IPS-NIHi11 (cell line): ENCODE data around the gene PRKAR1B.

Experiments
- DNase-seq: peaks from one replicate; pipeline ENCODE4 v3.0.0; 2012; ENCODE audit warnings: mixed read lengths, low spot score

The PRKAR1B gene

DNA sequence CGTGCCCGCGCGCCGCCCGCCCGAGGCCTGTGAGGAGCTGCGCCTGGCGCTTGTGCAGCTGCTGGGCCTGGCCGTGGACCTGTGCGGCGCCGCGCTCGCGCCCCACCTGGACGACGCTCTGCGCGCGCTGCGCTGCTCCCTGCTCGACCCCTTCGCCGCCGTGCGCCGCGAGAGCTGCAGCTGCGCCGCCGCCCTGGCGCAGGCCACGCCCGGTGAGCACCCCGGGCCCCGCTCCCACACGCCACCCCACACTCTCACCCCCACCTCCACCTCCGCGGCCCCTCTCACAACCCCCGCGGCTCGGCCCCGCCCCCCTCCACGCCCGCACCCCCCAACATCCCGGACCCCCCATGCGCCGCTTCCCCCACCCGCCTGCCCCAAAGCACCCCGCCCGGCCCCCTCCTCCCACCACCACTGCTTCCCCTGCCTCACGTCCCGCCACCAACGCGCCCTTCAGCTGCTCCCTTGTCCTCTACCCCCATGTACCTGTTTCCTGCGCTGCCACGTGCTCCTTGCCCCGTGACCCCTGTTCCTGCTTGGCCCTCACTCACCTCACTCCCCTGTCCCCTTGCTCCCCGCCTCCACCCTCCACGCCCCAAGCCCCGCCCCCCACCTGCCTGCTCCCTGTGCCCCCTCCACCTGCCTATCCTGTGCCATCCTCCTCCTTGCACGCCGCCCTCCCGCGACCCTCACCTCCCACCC is at the start of gene PRKAR1B:
Gene PRKAR1B (minus strand): TSS at position 178 of the 702 bp plus-strand sequence. CDS start 15,776 bp downstream, outside the sequence.
- peak; percentile 84 for DNase-seq

DNA sequence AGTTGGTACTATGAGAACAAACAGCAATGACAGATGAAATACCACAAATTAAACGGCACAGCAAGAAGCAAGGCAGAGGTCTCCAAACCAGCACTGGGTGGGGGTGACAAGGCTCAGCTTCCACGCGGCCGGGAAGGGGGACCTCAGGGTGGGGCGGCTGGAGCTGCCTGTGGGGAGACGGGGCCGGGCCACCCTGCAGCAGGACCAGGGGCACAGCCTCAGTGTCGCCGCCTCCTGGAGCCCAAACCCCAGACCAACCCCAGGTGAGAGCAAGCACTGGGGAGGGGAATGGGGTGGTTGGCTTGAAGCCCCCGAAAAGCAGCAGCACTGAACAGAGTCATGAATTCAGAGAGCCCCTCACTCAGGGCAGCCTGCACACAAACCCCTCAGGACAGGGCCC is 49.3 kb upstream of the PRKAR1B start:
- DNase-seq, result no peak

DNA sequence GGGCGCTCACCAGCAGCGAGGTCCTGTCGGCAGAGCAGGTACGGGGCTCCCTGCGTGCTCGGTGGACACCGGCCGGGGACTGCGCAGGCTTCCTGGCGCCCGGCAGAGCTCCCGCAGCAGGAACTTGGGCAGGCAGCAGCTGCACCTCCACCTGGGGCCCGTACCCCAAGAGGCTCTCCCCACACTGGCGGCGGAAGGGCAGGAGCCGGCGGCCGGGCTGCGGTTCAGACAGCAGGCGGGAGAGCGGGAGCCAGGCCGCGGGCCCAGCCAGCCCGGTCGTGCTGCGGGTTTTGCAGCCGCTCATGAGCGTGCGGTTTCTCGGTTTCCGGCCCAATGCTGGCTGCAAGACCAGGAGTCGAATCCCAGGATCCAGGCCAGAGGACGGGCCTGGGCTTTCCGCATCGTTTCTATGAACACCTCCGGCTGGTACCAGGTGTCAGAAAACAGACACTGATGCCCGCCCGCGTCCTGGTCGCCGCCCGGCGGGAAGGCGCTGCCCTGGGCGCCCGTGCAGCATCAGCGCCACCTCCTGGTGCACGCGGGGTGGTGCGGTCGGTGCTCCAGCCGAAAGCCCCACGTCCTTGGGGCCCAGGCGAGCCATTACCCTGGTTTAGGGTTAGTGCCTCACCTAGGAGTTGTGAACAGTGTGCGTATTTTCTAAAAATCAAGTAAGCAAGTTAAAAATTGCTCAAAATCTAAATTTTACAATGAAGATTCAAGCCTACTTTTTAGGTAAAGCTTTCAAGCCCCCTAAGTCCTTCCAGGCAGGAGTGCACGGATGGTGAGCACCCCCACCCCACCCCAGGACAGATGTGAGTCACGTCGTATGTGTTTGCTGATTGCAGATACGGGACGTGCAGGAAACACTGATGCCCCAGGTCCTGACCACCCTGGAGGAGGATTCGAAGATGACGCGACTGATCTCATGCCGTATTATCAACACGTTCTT is 47.4 kb upstream of the PRKAR1B start:
- DNase-seq, result peak; percentile 93

DNA sequence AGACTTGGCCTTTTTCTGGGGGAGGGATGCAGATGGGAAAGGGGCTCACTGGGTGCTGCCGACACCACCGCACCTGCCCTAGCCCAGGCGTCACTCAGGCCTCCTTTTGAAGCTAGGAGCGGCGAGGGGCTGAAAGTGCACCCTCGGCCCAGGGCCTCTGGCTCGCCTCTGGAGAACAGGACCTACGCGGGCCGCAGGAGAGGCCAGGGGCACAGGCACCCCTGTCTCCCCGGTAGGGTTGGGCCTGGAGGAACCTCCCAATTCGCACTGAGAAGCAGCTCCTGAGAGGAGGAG is 46.5 kb upstream of the PRKAR1B start:
- no peak for DNase-seq

DNA sequence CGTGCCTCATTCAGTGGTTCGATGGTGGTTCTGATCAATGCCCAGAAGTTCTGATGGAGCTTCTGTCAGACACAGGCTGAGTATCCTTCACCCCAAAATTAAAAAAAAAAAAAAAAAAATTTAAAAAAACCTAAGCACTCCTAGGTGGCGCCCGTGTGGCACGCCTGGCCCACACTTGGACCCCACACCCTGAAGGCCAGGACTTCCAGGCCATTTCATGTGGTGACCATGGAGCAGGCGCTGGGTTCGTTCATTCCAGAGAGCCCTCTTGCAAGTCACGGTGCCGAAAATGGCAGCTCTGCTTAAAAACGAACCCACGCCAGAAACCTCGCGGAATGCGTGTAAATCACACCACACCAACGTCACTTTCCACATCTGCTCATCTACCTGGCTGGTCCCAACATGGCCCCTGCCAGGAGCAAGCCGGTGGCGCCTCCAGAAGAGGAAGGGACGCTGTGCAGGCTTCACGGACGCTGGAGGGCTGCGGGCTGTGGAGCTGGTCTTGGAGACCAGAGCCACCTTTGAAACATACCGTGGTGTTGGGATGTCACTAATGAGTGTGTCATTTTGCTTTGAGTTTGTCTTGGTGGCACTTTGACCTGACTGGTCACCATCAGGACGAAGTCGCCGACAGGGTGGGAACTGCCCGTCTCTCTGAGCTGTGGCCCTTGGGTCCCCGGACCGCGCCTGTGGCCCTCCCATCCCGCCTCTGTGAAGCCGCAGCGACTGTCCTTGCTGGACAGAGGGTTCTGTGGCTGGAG is 46.0 kb upstream of the PRKAR1B start:
- no peak for DNase-seq

DNA sequence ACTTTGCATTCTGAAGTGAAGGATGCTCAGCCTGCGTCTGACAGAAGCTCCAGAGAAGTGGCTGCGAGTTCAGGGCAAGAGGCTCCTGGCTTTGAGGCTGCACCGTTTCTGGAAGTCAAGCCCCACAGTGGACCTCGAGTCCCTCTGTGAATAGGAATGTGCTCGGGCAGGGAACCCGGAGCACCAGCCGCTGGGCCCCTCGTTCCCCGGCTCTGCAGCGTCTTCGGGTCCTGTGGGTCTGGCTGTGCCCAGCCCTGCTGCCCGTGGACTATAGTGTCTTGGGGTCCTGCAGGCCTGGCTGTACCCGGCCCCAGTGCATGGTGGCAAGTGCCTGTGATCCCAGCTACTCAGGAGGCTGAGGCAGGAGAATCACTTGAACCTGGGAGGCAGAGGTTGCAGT is 45.3 kb upstream of the PRKAR1B start:
- DNase-seq, result no peak

DNA sequence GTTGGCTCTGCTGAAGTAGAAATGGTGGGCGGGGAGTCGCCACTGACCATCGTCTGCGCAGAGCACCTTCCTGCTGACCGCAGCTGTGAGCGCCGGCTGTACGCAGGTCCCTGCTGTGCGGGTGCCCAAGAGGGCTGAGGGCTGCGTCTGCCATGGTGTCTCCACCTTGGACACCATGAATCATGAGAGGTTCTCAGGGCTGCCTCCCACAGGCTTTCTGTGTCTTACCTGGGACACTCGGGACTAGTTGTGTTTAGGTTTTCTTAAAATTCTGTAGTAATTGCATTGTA is 44.9 kb upstream of the PRKAR1B start:
- DNase-seq, result no peak

DNA sequence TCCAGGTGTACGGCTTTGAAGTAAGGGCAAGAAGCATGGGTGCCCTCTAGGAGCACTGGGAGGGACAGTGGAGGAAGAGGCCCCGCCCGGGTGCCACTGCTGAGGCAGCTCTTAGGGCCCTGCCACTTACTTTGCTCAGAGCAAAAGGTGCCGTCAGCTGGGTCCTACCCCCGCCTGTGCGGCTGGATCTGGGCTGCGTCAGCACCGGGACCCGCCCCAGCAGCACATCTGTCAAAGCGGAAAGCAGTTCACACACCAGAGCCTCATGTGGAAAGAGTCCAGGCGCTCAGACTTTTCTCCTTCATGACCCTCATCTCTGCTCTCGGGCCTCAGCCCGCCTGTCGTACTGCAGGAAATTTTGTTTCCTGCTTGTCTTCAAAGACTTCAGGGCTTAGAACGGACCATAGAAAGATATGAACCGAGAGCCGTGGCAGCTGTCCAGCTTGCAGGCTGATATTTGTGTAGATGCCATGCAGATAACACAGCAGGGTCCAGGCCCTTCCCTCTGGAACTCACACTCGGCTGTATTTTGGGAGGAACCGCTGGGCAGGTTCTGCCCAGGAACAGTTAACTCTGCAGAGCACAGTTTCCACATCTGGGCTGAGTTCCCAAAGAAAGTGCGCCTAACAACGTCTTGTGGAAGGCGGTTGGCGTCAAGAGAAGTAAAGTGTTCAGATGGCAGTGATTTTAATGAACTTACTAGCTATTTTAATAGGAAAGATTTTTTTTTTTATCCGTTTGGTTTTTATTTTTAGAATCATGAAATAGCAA is 44.3 kb upstream of the PRKAR1B start:
- DNase-seq, result no peak

DNA sequence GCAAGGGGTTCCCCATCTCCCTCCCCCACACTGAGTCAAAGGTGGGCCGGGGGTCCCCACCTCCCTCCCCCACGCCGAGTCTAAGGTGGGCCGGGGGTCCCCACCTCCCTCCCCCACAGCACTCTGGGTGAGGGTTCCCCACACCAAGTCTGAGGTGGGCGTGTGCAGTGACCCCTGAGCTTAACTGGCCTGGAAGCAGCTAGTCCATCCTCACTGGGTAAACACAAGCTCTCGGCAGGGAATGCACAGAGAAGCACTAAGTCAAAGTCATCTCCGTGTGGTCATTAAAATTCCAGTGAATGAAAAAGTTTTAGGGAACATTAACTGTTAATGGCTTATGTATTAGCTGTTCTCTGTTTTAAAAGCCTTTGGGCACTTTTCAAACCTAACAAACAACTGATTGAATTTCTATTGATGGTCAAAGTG is 43.7 kb upstream of the PRKAR1B start:
- DNase-seq, result no peak

DNA sequence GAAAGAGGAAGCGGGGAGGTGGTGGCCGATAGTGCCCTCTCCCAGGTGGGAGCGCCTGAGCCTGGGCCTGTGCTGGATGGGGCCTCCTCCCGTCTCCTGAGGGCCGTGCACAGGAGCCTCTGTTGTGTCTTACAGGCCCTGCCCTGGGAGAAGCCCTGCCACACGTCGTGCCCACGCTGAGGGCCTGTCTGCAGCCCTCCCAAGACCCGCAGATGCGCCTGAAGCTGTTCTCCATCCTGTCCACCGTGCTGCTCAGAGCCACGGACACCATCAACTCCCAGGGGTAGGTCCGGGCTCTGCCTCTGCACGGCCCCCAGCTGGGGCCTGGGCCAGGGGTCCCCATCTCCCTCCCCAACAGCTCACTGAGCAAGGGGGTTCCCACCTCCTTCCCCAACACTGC is 43.3 kb upstream of the PRKAR1B start:
- DNase-seq, result no peak

DNA sequence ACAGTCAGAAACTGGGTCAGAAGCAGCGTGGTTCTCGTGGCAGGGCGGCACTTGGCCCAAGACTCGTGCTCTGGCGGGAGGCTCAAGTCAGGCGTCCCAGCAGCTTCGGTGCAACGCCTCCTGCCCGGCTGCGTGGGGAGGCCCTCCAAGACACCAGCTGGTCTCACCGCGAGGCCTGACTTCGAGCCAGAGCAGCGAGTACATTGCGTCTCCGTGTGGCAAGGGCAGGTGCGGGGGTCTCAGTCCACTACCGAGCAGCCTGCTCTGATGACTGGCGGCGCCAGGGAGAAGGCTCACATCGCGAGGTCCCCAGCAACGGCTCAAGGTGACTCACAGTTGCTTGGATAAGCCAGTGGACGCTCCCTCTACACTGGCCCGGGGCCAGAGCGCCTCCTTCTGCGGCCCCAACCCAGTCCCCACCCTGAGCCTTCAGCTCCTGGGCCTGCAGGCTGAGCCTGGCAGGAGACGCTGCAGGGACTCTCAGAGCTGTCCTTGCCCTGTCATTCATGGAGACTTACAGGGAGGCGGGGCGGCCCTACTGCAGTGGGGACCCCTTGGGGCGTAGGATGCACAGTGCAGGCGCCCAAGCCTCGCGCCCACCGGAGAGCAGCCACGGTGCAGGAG is 41.9 kb upstream of the PRKAR1B start:
- peak; percentile 78 for DNase-seq

DNA sequence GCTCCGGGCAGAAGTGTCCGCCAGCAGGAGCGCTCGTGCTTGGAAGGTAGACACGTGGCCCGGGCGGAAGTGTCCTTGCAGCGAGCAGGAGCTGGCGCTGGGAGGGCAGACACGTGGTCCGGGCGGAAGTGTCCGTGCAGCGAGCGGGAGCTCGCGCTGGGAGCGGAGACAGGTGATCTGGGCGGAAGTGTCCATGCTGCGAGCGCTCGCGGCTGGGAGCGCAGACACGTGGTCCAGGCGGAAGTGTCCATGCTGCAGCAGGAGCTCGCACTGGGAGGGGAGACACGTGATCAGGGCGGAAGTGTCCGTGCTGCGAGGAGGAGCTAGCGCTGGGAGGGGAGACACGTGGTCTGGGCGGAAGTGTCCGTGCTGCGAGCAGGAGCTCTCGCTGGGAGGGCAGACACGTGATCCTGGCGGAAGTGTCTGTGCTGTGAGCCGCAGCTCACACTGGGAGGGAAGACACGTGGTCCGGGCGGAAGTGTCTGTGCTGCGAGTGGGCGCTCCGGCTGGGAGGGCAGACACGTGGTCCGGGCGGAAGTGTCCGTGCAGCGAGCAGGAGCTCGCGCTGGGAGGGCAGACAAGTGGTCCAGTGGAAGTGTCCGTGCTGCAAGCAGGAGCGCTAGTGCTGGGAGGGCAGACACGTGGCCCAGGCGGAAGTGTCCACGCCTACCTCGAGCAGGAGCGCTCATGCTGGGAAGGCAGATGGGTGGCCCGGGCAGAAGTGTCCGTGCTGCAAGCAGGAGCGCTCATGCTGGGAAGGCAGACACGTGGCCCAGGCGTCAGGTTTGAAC is 41.1 kb upstream of the PRKAR1B start:
- DNase-seq, result no peak

DNA sequence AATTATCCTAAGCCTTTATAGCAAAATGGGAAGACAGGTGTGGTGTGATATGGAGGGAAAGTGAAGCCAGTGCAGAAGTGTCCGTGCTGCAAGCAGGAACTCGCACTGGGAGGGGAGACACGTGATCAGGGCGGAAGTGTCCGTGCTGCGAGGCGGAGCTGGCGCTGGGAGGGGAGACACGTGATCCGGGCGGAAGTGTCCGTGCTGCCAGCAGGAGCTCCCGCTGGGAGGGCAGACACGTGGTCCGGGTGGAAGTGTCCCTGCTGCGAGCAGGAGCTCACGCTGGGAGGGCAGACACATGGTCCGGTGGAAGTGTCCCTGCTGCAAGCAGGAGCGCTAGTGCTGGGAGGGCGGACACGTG is 40.5 kb upstream of the PRKAR1B start:
- no peak for DNase-seq

DNA sequence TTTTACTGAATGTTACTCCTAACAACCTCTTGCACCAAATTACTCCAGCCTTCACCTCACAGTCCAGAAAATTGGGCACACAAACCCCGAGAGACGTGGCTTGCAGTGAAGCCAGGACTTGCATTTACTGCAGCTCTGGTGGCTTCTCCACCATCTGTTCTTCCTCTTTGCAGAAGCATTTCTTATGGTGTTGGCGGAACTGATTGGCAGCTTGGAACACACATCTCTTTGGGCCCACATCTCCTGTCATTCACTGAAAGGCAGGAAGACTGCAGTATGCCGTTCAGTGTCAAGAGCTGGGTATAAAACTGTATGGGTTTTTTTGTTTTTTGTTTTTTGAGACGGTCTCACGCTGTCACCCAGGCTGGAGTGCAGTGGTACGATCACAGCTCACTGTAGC is 38.3 kb upstream of the PRKAR1B start:
- no peak for DNase-seq

DNA sequence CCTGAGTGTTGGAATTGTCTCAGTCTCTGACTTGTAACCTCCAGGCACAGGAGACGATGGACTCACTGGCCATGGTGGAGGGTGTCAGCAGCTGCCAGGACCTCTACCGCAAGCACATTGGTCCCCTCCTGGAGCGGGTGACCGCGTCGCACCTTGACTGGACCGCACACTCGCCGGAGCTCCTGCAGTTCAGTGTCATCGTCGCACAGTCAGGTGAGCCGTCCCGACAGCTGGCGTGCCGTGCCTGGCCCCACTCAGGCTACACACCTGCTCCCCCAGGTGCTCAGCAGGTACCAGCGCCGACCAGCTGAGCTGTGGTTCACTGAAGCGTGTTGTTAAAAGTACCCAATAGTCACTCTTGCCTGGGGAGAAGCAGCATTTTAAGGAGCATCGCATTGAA is 36.7 kb upstream of the PRKAR1B start:
- no peak for DNase-seq

DNA sequence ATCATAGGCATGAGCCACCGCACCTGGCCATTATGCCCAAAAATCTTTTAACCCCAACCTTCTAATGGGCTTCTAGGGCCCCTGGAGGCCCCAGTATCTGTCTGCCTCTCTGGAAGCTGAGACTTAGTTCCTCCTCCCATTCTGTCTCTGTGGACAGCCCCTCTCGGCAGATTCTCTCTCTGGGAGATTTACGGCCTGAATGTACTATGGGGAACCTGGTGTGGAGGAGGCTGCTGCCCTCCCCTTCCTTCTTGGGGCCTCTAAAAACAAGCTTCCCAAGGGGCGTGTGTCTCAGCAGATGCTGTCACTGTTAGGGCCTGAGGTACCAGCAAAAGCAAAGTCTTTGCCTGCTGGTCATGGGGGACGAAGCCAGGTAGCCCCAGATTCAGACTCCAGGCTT is 35.8 kb upstream of the PRKAR1B start:
- no peak for DNase-seq

DNA sequence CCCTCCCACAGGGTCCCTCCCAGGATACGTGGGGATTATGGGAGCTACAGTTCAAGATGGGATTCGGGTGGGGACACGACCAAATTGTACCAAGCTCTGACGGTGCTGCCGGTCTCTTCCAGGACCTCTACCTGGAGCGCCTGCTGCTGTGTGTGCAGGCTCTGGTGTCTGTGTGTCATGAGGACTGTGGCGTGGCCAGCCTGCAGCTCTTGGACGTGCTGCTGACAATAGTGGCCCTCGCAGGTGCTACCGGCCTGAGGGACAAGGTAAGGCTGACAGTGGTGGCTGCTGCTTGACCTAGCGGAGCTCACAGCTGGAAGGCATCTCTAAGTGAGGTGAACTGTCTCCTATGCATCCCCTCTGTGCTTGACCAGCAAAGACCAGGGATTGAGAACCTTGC is 34.5 kb upstream of the PRKAR1B start:
- no peak for DNase-seq

DNA sequence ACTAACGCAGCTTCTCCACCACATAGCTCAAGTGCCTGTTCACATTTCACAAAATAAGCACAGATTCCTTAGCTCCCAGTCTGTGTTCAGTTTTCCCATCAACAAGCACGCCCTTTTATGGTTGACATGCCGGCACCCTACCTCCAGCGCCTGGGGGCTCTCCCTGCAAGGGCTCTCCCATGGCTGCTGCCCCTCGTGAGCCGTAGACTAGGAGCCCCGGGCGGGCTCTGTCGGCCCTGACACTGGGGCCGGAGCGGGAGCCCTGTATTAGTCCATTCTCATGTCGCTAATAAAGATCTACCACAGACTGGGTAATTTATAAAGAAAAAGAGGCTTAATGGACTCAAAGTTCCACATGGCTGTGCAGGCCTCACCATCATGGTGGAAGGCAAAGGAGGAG is 34.0 kb upstream of the PRKAR1B start:
- no peak for DNase-seq

DNA sequence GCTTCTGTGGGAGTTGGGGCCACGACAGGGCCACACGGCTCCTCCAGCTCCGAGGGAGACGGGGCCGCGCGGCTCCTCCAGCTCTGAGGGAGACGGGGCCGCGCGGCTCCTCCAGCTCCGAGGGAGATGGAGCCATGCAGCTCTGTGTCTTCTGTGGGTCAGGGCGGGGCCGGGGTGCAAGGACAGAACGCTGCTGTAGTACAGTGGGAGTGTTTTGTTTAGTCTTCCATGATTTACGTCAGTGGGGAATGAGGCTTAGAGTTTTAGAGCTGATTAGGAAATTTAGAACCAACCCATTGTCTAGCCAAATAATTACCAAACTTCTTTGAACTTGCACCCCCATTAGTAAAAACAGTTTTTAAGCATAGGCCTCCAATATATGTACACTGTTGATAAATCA is 32.9 kb upstream of the PRKAR1B start:
- DNase-seq, result no peak

DNA sequence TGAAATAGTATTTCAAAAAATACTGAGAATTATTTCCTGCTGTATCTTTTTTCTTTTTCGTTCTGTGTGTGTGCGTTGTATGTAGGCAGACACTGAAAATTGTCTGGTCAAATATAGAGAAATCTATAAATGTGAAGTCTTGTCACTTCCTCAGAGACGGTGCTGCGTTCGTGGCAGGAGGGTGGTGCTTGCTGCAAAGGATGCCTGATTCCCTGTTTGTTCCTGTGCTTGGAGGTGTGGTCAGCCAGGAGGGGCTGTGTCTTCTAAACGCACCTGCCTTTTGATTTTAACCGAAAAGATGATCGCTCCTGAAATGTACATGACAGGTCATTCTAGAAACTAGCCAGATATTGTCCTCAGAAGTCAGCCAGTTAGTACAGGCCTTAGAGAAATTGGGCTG is 32.5 kb upstream of the PRKAR1B start:
- DNase-seq, result no peak

DNA sequence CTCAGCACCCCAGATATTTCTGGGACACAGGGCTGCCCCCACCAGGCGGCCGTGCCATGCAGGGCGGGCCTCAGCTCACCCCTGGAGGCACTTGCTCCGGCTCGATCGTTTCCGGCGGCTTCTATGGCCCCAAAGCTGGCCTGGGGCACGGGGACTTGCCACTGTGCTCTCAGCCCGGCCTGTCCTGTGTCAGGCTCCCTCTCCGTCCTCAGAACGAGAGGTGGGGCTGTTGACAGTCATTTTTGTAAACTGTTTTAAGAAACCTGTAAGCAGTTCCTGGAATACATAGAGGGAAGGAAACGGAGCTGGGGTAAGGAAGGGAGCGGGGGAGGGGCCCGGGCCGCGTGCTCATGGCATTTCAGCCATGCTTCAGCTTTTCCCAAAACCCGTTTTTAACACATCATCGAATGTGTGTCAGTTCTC is 30.7 kb upstream of the PRKAR1B start:
- no peak for DNase-seq
